Astrocyte (in vitro differentiated cells and primary cell): ENCODE results near the gene OR5AC2.

Experiments
- EZH2 ChIP-seq: IDR thresholded peaks from 2 replicates; pipeline ENCODE4 v1.6.1; 2012; ENCODE audit warnings: mild to moderate bottlenecking, low read length, inconsistent platforms; ENCODE audit not compliant: insufficient read depth
- TF ChIP-seq, protein P1 (sequence below): IDR thresholded peaks from 2 replicates; pipeline ENCODE4 v1.5.1; 2011; ENCODE audit warnings: low read depth, mild to moderate bottlenecking, inconsistent platforms, low read length, moderate library complexity; ENCODE audit not compliant: insufficient read depth

DNA sequence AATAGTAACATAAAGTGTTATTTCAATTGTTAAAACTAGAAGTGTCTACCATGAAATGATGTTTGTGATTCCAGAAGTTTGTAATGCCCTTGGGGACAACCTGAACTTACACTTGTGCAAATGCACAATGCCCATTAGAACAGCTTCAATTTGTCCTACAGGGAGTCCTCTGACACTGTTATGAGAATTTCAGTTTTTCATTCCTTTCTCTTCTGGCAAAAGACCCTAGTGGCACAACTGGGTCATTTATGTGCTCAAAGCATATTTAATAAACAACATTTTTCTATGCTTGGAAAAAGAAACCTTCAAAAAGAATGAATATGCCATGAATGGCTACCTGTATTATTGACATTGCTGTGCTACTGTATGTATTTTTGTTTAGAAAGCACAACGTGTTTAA is 43.4 kb downstream of the OR5AC2 start, which contains the start of gene OR5H1:
- TF ChIP-seq, protein P1, sequence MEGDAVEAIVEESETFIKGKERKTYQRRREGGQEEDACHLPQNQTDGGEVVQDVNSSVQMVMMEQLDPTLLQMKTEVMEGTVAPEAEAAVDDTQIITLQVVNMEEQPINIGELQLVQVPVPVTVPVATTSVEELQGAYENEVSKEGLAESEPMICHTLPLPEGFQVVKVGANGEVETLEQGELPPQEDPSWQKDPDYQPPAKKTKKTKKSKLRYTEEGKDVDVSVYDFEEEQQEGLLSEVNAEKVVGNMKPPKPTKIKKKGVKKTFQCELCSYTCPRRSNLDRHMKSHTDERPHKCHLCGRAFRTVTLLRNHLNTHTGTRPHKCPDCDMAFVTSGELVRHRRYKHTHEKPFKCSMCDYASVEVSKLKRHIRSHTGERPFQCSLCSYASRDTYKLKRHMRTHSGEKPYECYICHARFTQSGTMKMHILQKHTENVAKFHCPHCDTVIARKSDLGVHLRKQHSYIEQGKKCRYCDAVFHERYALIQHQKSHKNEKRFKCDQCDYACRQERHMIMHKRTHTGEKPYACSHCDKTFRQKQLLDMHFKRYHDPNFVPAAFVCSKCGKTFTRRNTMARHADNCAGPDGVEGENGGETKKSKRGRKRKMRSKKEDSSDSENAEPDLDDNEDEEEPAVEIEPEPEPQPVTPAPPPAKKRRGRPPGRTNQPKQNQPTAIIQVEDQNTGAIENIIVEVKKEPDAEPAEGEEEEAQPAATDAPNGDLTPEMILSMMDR = no peak
- no peak for TF ChIP-seq EZH2
